HG03097 (cell line): ENCODE measurements around the gene PITX1.

ENCODE experiments used
- ATAC-seq: cut with Tn5 transposase; IDR thresholded peaks from one replicate; pipeline ENCODE4 v1.9.1; 2021; ENCODE audit not compliant: unreplicated experiment, low FRiP score

PITX1 gene

DNA sequence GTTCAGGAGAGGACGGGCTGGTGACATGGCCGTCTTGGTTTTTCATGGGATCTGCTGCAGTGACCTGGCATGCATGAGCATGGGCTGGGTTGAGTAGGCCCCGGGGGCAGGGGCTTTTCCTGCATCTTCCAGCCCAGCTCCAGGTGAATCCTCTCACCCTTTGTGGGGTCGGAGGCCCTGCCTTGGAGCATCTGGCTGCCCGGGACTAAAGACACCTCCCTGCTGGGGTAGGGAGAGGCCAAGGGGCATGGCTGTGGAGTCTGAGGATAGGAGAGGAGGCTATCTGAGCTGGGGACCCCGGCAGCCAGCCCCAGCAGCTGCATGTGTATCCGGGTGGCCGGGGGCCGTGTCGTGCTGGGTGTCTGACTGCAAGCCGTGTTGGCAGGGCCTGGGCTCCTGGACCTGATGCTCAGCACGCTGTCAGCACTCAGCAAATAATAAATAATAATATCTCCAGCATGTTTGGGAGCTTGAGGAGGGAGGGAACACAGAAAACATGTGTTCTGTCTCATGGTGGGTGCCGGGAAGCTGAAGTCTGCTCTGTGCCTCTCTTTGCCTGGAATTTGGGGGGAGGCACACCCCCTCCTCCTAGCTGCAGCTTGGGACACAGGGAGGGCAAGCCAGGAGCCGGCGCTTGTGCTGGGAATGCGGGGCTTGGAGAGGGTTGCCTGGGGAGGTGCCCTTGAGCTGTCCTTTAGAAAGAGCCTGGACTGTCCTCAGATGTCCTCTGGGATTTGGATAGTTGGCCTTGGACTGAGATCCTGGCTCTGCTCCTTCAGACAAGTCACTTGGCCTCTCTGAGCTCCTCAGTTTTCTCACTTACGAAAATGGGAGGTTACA, 28.4 kb upstream of the PITX1 start:
- no peak for ATAC-seq

DNA sequence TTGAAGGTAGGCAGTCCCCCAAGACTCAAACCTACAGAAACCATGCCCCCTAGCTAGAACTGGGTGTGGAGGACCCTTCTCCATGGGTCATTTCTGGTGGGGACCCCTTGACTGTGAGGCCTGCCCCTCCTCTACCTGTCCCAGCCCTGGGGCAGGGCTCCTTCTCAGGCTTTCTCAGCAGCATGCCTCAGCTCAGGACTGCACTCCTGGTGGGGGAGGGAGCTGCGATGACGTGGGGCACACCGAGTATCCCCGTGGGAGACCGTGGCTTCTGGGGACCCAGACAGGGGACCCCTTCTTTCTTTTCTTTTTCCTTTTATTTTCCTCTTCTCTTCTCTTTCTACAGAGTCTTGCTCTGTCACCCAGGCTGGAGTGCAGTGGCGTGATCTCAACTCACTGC, 27.0 kb upstream of the PITX1 start:
- ATAC-seq = no peak

- no peak for ATAC-seq
Observed at GRCh38 chr5:135060021-135060420, 26.0 kb upstream of the PITX1 start.

DNA sequence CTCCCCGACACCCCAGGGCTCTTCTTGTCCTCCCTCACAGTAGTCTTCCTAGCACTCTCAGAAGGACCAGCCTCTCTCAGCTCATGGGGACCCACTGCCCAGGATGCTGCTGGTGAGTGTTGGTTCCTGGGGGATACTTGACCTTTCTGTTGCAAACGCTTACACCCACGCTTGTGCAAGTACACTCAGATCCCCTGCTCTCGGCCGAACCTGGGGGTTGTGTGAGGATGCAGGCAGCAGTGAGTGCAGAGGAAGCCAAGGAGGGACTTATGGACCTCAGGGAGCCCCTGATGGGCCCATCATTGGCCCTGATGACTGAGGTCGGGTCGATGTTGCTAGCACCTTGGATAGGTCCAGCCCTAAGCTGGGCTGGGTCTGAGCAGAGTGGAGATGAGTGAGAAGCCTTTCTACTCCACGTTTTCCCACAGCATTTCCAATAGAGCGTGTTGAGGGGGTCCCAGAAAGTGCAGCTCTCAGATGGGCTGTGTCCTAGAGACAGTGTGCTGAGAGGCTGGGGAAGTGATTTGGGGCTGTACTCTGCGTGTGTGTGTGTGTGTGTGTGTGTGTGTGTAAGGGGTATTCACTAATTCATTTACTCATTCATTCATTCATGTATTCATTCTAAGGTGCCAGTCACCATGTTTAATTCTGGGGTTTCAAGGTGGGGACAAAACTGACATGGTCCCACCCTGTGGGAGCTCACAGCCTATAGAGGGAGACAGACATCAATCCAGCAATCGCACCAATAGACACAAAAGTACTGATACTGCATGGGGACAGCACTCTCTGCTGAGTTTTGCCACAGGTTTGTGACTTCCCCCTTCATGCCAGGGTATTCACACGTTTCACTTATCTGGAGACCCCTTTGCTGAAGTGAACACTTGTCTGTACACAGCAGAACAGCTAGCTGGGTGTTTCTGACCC, 25.2 kb upstream of the PITX1 start:
- no peak for ATAC-seq

DNA sequence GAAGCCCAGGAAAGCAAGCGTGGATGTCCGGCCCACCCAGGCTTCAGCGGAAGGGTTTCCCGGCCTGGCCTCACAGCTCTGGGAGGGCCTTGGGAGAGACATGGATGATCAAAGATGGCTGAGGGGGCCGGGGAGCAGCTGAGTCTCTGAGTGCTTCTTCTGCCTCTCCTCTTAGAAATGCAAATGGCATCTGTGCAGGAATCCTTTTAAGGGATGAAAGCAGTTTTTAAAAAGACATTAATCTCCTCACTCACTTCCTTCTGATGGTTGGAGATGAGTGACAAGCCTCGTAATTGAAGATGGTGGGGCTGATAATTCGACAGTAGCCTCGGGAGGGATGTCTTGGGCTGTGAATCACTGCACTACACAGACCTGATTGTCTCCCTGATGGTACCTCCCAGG, 24.3 kb upstream of the PITX1 start:
- no peak for ATAC-seq

DNA sequence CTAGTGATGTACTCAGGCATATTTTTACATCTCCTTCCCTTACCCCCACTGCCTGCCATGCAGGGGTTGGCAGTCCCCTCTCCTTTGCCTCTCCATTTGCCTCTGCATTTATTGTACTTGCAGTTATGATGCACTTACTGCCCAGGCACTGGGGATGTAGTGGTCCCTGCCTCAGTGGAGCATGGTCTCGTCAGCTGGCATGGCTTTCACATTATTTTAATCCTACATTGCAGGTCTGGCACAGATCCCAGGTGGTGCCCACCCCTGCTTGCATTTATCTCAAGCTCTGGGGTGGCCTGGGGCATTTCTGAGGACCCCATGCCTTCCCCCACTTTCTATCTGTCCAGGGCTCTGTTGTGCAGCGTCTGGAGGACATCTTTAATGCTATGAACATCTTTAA, 23.2 kb upstream of the PITX1 start:
- ATAC-seq = no peak

DNA sequence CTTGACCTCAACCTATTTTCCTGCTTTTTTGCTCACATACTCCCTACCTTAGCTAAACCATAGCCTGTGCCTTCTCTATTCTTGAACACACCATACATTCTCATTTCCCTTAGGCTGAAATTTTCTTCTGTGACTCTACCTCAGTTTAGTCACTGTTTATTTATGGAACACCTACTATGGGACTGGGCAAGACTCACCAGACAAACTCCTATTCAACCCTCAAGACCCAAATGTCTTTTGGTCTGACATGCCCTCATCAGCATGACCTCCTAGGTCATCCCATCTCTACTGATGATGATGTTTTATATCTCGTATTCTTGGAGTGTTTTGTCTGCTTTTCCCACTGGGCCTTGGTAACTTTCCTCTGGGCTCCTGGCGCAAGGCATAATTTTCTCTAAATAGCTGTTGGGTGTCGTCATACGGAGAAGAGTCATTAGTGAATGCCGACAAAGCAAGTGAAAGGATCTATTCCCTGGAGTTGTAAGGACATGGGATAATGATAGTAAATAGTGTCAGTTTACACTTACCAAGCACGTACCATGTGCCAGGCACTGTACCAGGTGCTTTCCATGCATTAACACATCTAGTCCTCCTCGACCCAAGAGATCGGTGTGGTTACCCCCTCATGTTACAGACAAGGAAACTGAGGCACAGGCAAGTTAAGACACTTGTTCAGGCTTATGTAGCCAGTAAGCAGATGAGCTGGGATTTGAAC, 22.4 kb upstream of the PITX1 start:
- ATAC-seq = no peak

- ATAC-seq = no peak
Observed at GRCh38 chr5:135055396-135055795, 21.4 kb upstream of the PITX1 start.

GRCh38 chr5:135054546-135054945, 20.5 kb upstream of the PITX1 start:
- no peak for ATAC-seq

GRCh38 chr5:135053989-135054388, 20.0 kb upstream of the PITX1 start:
- ATAC-seq = no peak

GRCh38 chr5:135053278-135053677, 19.2 kb upstream of the PITX1 start:
- peak; percentile 85 for ATAC-seq

DNA sequence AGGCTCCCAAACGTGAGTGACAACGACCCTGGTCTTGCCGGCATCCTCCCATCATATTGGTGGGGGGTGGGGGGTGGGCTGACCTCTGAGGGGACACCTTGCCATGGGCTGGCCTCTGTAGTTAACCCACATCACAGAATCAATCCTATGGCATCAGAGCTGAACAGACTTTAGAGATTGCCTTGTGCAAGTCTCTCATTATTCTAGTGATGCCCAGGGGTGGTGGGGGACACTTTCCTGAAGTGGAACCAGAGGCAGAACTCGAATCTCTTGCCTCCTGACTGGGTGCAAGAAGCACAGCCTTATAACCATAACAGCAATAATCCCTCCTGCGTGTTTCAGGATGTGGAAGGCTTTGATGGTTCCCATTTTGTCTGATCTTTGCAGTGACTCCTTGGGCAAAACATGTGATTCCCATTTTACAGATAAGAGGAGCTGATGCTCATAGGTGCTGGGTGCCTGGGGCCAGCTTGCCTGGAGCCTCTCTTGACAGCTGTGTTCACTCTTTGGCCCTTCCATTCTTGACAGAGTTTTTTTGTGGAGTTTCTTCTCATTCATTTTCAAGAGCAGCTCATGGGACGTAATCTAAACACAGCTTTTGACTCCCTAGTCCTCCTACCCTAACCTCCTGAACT, 18.6 kb upstream of the PITX1 start:
- ATAC-seq = no peak

- no peak for ATAC-seq
Observed at GRCh38 chr5:135051872-135052271, 17.8 kb upstream of the PITX1 start.

DNA sequence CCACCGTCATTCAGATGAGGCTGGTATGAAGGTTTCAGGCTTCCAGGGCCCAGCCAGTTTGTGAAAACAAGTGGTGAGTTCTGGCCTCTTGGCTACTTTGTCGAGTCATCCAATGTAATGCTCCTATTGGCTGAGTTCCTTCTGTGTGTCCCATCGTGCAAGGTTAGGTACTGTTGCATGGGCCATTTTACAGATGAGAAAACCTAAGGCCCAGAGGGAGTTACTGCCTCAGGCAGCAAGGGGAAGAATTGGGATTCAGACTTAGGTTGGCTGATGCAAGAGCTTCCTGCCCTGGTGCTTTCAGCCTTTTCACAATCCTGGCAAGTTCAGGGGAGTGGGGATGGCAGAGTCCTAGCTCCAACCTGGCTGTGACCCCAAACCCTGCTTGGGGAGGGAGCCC, 17.4 kb upstream of the PITX1 start:
- no peak for ATAC-seq

GRCh38 chr5:135050244-135050767, 16.3 kb upstream of the PITX1 start:
- ATAC-seq = no peak

- no peak for ATAC-seq
Observed at GRCh38 chr5:135048930-135049329, 14.9 kb upstream of the PITX1 start.

GRCh38 chr5:135048286-135048685, 14.3 kb upstream of the PITX1 start:
- no peak for ATAC-seq

DNA sequence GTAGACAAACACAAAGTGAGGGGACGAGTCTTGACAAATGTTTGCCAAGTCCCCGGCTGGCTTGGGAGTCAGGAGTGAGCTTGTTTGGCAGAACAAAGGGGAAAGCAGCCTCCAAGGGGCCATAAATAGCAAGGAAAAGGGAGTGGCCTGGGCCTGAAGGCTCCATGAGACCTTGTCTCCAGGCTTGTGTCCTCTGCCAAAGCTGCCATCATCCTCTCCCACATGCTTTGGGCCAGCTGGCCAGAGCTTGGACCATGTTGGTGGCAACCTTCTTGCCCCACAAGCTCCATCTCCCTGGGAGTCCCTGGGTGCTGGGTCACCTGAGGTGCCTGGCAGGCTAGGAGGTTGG, 13.3 kb upstream of the PITX1 start:
- no peak for ATAC-seq

- no peak for ATAC-seq
Observed at GRCh38 chr5:135046661-135047346, 12.8 kb upstream of the PITX1 start.

GRCh38 chr5:135045488-135045887, 11.5 kb upstream of the PITX1 start:
- ATAC-seq = no peak
